A549 (cell line): ENCODE results near the gene PLIN4. TPM values are rescaled to one million over a fixed set of nuclear protein-coding genes. Genes with fewer than 3 reads are reported as not detected.

Experiments used
- ATAC-seq, 2 experiments: fragments of 200-7000 bp in 1 of 2; fragments of >200 bp in 1 of 2; cut with Nextera tagmentation in 1 of 2; cut with Tn5 transposase in 1 of 2; 3 replicates each; pipeline versions ENCODE4 v1.8.0 to v1.9.1; 2018 to 2020; ENCODE audit warnings: mild to moderate bottlenecking in 1 of 2, moderate library complexity in 1 of 2
- CTCF ChIA-PET: fragments of 300-600 bp; sonication (Branson Sonifier 250); formaldehyde crosslinking; extraction: SDS; loops from one replicate; lab custom pipeline; 2021; ENCODE audit warnings: antibody characterized with exemption, inconsistent platforms; lab: Yijun Ruan, JAX
- POLR2A ChIA-PET: fragments of 350-600 bp; formaldehyde crosslinking; extraction: SDS; loops from one replicate; lab custom pipeline; 2021; ENCODE audit warnings: antibody characterized with exemption, inconsistent platforms; lab: Yijun Ruan, JAX
- DNase-seq, 2 experiments: peaks; one replicate each; pipeline versions ENCODE4 v3.0.0 to v3.0.0-alpha.2; 2011 to 2016; ENCODE audit warnings: low read depth in 1 of 2, low spot score in 1 of 2
- FAIRE-seq: peaks from 2 replicates; lab custom pipeline; 2011; peaks lifted over from hg19 to GRCh38; lab: Jason Lieb, UNC
- H3K27ac ChIP-seq, 2 experiments: fragments of >200 bp; sonication (Bioruptor Twin); formaldehyde crosslinking; 3 replicates each; pipeline ENCODE4 v1.5.1; 2016 to 2017
- H3K4me1 ChIP-seq: fragments of >200 bp; sonication (Bioruptor Twin); formaldehyde crosslinking; 3 replicates; pipeline ENCODE4 v1.6.1; 2016
- H3K4me2 ChIP-seq: fragments of >200 bp; sonication (Bioruptor Twin); formaldehyde crosslinking; 3 replicates; pipeline ENCODE4 v1.6.1; 2016
- H3K4me3 ChIP-seq: fragments of >200 bp; sonication (Bioruptor Twin); formaldehyde crosslinking; 3 replicates; pipeline ENCODE4 v1.5.1; 2016
- H3K9me3 ChIP-seq: fragments of >200 bp; sonication (Bioruptor Twin); formaldehyde crosslinking; 3 replicates; pipeline ENCODE4 v1.6.1; 2016
- BCL3 ChIP-seq: fragments of >200 bp; sonication (Bioruptor Twin); formaldehyde crosslinking; IDR thresholded peaks from 3 replicates; pipeline ENCODE4 v1.6.1; 2016
- CHD2 ChIP-seq: fragments of 150-350 bp; IDR thresholded peaks from 2 replicates; pipeline ENCODE4 v1.6.1; 2014; ENCODE audit warnings: low read length; ENCODE audit not compliant: partially characterized antibody
- CTCF ChIP-seq: fragments of >200 bp; sonication (Bioruptor Twin); formaldehyde crosslinking; IDR thresholded peaks from 3 replicates; pipeline ENCODE4 v1.5.1; 2016
- FOSB ChIP-seq: fragments of 250-450 bp; sonication (Bioruptor Pico); IDR thresholded peaks from 2 replicates; pipeline ENCODE4 v1.5.0; 2020; ENCODE audit warnings: mild to moderate bottlenecking, moderate library complexity
- HEYL ChIP-seq: fragments of 250-450 bp; sonication (Bioruptor Pico); IDR thresholded peaks from 2 replicates; pipeline ENCODE4 v1.8.0; 2021; ENCODE audit warnings: mild to moderate bottlenecking, moderate library complexity
- MAZ ChIP-seq: fragments of 150-350 bp; IDR thresholded peaks from 2 replicates; pipeline ENCODE4 v1.6.1; 2014; ENCODE audit warnings: antibody characterized with exemption, low read depth, low read length, borderline replicate concordance
- MYC ChIP-seq: IDR thresholded peaks from 2 replicates; pipeline ENCODE4 v1.6.1; 2012; ENCODE audit warnings: mild to moderate bottlenecking, inconsistent platforms, low read length, improper control_type of control experiment, borderline replicate concordance
- NFE2L2 ChIP-seq: fragments of 150-350 bp; conservative IDR thresholded peaks from 2 replicates; pipeline ENCODE4 v1.6.1; 2014; ENCODE audit warnings: low read length
- POLR2A ChIP-seq: IDR thresholded peaks from 2 replicates; pipeline ENCODE4 v1.6.1; 2012; ENCODE audit warnings: mild to moderate bottlenecking, low read length
- POLR2AphosphoS2 ChIP-seq: conservative IDR thresholded peaks from 2 replicates; pipeline ENCODE4 v1.6.1; 2012; ENCODE audit warnings: low read length, improper control_type of control experiment, inconsistent platforms
- RAD21 ChIP-seq, 2 experiments: fragments of >200 bp in 1 of 2; sonication (Bioruptor Twin) in 1 of 2; formaldehyde crosslinking in 1 of 2; IDR thresholded peaks in 1 of 2; conservative IDR thresholded peaks in 1 of 2; 2 replicates in 1 of 2; 3 replicates in 1 of 2; pipeline ENCODE4 v1.6.1; 2012 to 2018; ENCODE audit warnings: inconsistent platforms in 1 of 2
- SREBF2 ChIP-seq: fragments of 450-650 bp; IDR thresholded peaks from 2 replicates; pipeline ENCODE4 v1.6.1; 2014; ENCODE audit warnings: mild to moderate bottlenecking, moderate library complexity
- ZFP36 ChIP-seq: fragments of 450-650 bp; IDR thresholded peaks from 2 replicates; pipeline ENCODE4 v1.6.1; 2014; ENCODE audit warnings: borderline replicate concordance; ENCODE audit not compliant: partially characterized antibody
- ZSCAN20 ChIP-seq: fragments of 250-450 bp; sonication (Bioruptor Pico); IDR thresholded peaks from 2 replicates; pipeline ENCODE4 v1.8.0; 2022; ENCODE audit warnings: mild to moderate bottlenecking, moderate library complexity
- WGBS: methylation state at CpG from one replicate; pipeline ENCODE4 v1.1.6; 2017; ENCODE audit errors: missing lambda C conversion rate; 5-methylcytosine and 5-hydroxymethylcytosine counted together
- polyA plus RNA-seq, 4 experiments: library from polyadenylated mRNA; depleted of rRNA in 3 of 4; stranded (reverse); fragments of >200 nt; fragmentation: RNase III in 1 of 4; extraction: RNeasy Plus Mini Kit Qiagen cat#74134 plus additional on column Dnase treatment in 1 of 4; gene quantifications; 2 replicates in 3 of 4; 3 replicates in 1 of 4; pipeline ENCODE4 v1.2.3, GENCODE V29; 2011 to 2017
- TF ChIP-seq, protein P1 (sequence below): fragments of 250-450 bp; sonication (Bioruptor Pico); IDR thresholded peaks from 2 replicates; pipeline ENCODE4 v1.5.0; 2021; ENCODE audit warnings: mild to moderate bottlenecking, moderate library complexity, borderline replicate concordance

PLIN4 gene
- polyA plus RNA-seq, 2 of the 4 experiments (the other 2 are of a cell fraction) = 0.04 to 0.23 TPM

- ATAC-seq = peak; percentile 27 to 49; a peak in 4 of 6 replicates
- no peak for FAIRE-seq
- peak; percentile 40 to 57 for DNase-seq
- ChIA-PET CTCF (interaction anchor here (0.6 to 3.3 kb wide), 26 partner anchors 7 to 504 kb away, joined by 3 to 51 read pairs (median 4); partner anchors contain the start of genes LRG1 and PLIN5), POLR2A (no interaction called here)
- Histone ChIP-seq H3K4me1 (peaks cover 5% of the 10 kb centered on the region; the same call in 1 of the 3 replicates), H3K27ac (no peak overlapping the region), H3K4me3 (no peak overlapping the region), H3K9me3 (no peaks in the 10 kb centered on the region), H3K4me2 (no peak overlapping the region)
- TF ChIP-seq RAD21 (conservative IDR thresholded peaks at IDR 0.05 in 1 of 2, IDR thresholded peaks at IDR 0.05 in 1 of 2) (peak in 1 of 2 experiments; percentile 30; a peak in 3 of 5 replicates), NFE2L2 (no peak), CTCF (peak; percentile 46; the same call in 2 of the 3 replicates)
- WGBS = 51% methylated on average over 17 of the region's 53 CpGs
These were observed 5.2 kb upstream of the PLIN4 start for GRCh38 chr19:4523306-4524110.

- Histone ChIP-seq H3K9me3 (no peaks in the 10 kb centered on the region), H3K4me2 (no peak overlapping the region), H3K27ac (no peak overlapping the region), H3K4me1 (peaks cover 5% of the 10 kb centered on the region; the same call in 1 of the 3 replicates), H3K4me3 (no peak overlapping the region)
- DNase-seq (no peak), ATAC-seq (no peak), FAIRE-seq (no peak)
- POLR2A ChIA-PET = no interaction called here
- CTCF ChIA-PET = interaction anchor here (0.6 to 3.3 kb wide), 14 partner anchors 9 to 855 kb away, joined by 3 to 51 read pairs (median 5); partner anchors contain the start of gene PLIN5
- TF ChIP-seq CHD2 (no peak), MAZ (no peak), HEYL (CRISPR knock-in tag) (no peak)
- WGBS = 88% methylated on average over 14 of the region's 15 CpGs
These were observed 4.2 kb upstream of the PLIN4 start for GRCh38 chr19:4522291-4523002.

- 72% methylated on average over 5 of the region's 5 CpGs for WGBS
- no peak for TF ChIP-seq ZSCAN20 (CRISPR knock-in tag)
- TF ChIP-seq BCL3 = no peak
- peaks cover 10% of the 10 kb centered on the region for H3K4me1 ChIP-seq
- H3K9me3 ChIP-seq = no peaks in the 10 kb centered on the region
- ATAC-seq (no peak), FAIRE-seq (no peak), DNase-seq (no peak)
- no peak overlapping the region for H3K4me2 ChIP-seq
- ChIA-PET CTCF (interaction anchor here (0.6 to 2.1 kb wide), 3 partner anchors 13 to 856 kb away, joined by 3 to 6 read pairs (median 3); partner anchors contain the start of gene PLIN5), POLR2A (interaction anchor here (1.6 kb wide), 1 partner anchor 13 kb away, joined by 4 read pairs; the partner anchor contains the start of gene PLIN5)
- H3K4me3 ChIP-seq = no peak overlapping the region
- H3K27ac ChIP-seq = peak overlapping the region in 1 of 2 experiments; percentile 30; a peak in 1 of 6 replicates
These were observed 3.6 kb upstream of the PLIN4 start for GRCh38 chr19:4521888-4522242.

DNA sequence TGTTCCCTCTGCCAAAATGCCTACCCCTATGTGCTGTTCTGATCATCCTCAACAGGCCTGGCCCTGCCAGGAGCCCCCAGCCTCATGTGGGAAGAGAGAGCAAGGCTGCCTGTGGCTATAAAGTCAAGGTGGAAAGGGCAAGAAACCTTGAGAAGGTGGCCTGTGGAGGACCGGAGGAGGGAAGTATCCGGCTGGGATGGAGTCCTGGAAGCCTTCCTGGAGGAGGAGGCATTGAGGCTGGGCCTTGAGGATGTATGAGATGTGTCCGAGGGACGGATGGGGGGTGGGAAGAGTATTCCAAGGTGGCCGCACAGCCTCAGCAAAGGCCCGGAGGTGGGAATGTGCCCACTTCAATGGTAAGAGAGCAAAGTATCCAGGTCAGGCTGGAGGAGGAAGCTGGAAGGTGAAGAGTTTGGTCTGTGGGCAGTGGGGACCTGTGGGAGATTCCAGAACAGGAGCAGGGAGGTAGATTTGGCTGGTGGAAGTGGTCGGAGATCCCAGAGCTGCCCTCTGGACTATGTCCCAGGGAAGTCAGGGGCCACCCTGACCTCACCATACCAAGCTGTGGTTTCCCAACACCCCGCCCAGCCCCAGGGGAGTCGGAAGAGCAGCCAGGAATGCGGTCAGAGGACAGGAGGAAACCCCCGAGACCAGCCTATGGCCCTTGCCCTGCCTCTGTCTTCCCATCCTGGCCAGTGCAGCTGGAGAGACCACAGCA lies 3.0 kb upstream of the PLIN4 start:
- Histone ChIP-seq H3K27ac (peak overlapping the region in 1 of 2 experiments; percentile 30; a peak in 1 of 6 replicates), H3K4me2 (no peak overlapping the region), H3K4me3 (no peak overlapping the region), H3K4me1 (peaks cover 15% of the 10 kb centered on the region), H3K9me3 (no peaks in the 10 kb centered on the region)
- ATAC-seq = peak in 1 of 2 experiments; percentile 9; a peak in 3 of 6 replicates
- 53% methylated on average over 11 of the region's 11 CpGs for WGBS
- ChIA-PET CTCF (interaction anchor here (0.6 to 2.1 kb wide), 4 partner anchors 14 to 857 kb away, joined by 3 to 6 read pairs (median 3); partner anchors contain the start of gene PLIN5), POLR2A (interaction anchor here (1.6 kb wide), 1 partner anchor 14 kb away, joined by 4 read pairs; the partner anchor contains the start of gene PLIN5)
- TF ChIP-seq FOSB (CRISPR knock-in tag) = no peak
- TF ChIP-seq, protein P1, sequence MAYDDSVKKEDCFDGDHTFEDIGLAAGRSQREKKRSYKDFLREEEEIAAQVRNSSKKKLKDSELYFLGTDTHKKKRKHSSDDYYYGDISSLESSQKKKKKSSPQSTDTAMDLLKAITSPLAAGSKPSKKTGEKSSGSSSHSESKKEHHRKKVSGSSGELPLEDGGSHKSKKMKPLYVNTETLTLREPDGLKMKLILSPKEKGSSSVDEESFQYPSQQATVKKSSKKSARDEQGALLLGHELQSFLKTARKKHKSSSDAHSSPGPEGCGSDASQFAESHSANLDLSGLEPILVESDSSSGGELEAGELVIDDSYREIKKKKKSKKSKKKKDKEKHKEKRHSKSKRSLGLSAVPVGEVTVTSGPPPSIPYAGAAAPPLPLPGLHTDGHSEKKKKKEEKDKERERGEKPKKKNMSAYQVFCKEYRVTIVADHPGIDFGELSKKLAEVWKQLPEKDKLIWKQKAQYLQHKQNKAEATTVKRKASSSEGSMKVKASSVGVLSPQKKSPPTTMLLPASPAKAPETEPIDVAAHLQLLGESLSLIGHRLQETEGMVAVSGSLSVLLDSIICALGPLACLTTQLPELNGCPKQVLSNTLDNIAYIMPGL = no peak
- TF ChIP-seq MYC = no peak
- TF ChIP-seq POLR2A = no peak
- TF ChIP-seq POLR2AphosphoS2 = no peak
- peak; percentile 94 for TF ChIP-seq ZFP36
- TF ChIP-seq SREBF2 = no peak
- no peak for FAIRE-seq
- no peak for DNase-seq
